Lung (tissue), 12 donors: ENCODE measurements around the gene JAM3. TPM values are rescaled to one million over a fixed set of nuclear protein-coding genes. Genes with fewer than 3 reads are reported as not detected.

Experiments used
- ATAC-seq: fragments of 200-7000 bp; cut with Tn5 transposase; one replicate; pipeline ENCODE4 v1.9.1; 2020; ENCODE audit warnings: moderate number of reproducible peaks; ENCODE audit not compliant: insufficient read depth, low FRiP score
- DNase-seq, 3 donors: peaks; one replicate each; pipeline ENCODE4 v3.0.0-alpha.2; 2013 to 2017
- H3K27ac ChIP-seq, 2 donors: one replicate each; pipeline ENCODE4 v1.5.1; 2013; ENCODE audit warnings: mild to moderate bottlenecking in 2 of 2, moderate library complexity in 2 of 2, control low read depth in 1 of 2, inconsistent platforms in 1 of 2, low read depth in 1 of 2, low read length in 1 of 2
- H3K27me3 ChIP-seq, 3 donors: one replicate each; pipeline ENCODE4 v1.5.1; 2013; ENCODE audit warnings: low read length in 2 of 3; ENCODE audit not compliant: control insufficient read depth in 3 of 3, insufficient read depth in 3 of 3
- H3K36me3 ChIP-seq, 4 donors: one replicate each; pipeline ENCODE4 v1.5.1; 2013; ENCODE audit warnings: low read length in 4 of 4, mild to moderate bottlenecking in 1 of 4, moderate library complexity in 1 of 4; ENCODE audit not compliant: control insufficient read depth in 4 of 4, insufficient read depth in 4 of 4
- H3K4me1 ChIP-seq, 5 donors: one replicate each; pipeline ENCODE4 v1.5.1; 2013; ENCODE audit warnings: low read length in 5 of 5, mild to moderate bottlenecking in 2 of 5, moderate library complexity in 1 of 5; ENCODE audit not compliant: control insufficient read depth in 5 of 5, insufficient read depth in 5 of 5
- H3K4me3 ChIP-seq: one replicate; pipeline ENCODE4 v1.5.1; 2013; ENCODE audit warnings: mild to moderate bottlenecking, control low read depth, moderate library complexity
- H3K9ac ChIP-seq, 2 donors: one replicate each; pipeline ENCODE4 v1.5.1; 2013; ENCODE audit warnings: low read length in 2 of 2, control low read depth in 1 of 2; ENCODE audit not compliant: insufficient read depth in 1 of 2
- H3K9me3 ChIP-seq, 4 donors: one replicate each; pipeline ENCODE4 v1.5.1; 2013; ENCODE audit warnings: low read length in 3 of 4, mild to moderate bottlenecking in 1 of 4, moderate library complexity in 1 of 4; ENCODE audit not compliant: control insufficient read depth in 4 of 4, insufficient read depth in 3 of 4
- WGBS, 2 donors: extraction: QIAGEN DNeasy Blood & Tissue Kit; methylation state at CpG; one replicate each; pipeline ENCODE4 v1.1.7; 2013; 5-methylcytosine and 5-hydroxymethylcytosine counted together
- polyA plus RNA-seq, 2 donors: library from polyadenylated mRNA; stranded (reverse); fragments of 200-250 nt; gene quantifications; one replicate each; pipeline ENCODE4 v1.2.1, GENCODE V29; 2013
- total RNA-seq, 2 donors: library from RNA; depleted of rRNA in 1 of 2; stranded (reverse); fragments of >200 nt in 1 of 2; gene quantifications; one replicate each; pipeline ENCODE4 v1.2.1, GENCODE V29; 2014 to 2021
- TF ChIP-seq, protein P1 (sequence below): IDR thresholded peaks from 2 replicates; pipeline ENCODE4 v1.5.1; 2012; ENCODE audit warnings: mild to moderate bottlenecking; ENCODE audit errors: control extremely low read depth, extremely low read depth
- donor health status: control.
- donor health status: control.
- donor health status: Bipolar disorder and iron deficiency.
- donor health status: healthy.
- donor health status: DM: yes; HTN: yes; CAD: no.

JAM3 gene
- total and polyA plus RNA-seq, 4 donors, result 10.3 to 72.2 (median 23.6) TPM

GRCh38 chr11:134021326-134021725 lies 47.5 kb upstream of the JAM3 start:
- WGBS, 2 donors, result 78 to 87% methylated on average over 7 of the region's 7 CpGs
- no peak overlapping the region for H3K27ac ChIP-seq
- no peak overlapping the region for H3K9ac ChIP-seq
- no peaks in the 10 kb centered on the region for H3K9me3 ChIP-seq
- TF ChIP-seq, protein P1, sequence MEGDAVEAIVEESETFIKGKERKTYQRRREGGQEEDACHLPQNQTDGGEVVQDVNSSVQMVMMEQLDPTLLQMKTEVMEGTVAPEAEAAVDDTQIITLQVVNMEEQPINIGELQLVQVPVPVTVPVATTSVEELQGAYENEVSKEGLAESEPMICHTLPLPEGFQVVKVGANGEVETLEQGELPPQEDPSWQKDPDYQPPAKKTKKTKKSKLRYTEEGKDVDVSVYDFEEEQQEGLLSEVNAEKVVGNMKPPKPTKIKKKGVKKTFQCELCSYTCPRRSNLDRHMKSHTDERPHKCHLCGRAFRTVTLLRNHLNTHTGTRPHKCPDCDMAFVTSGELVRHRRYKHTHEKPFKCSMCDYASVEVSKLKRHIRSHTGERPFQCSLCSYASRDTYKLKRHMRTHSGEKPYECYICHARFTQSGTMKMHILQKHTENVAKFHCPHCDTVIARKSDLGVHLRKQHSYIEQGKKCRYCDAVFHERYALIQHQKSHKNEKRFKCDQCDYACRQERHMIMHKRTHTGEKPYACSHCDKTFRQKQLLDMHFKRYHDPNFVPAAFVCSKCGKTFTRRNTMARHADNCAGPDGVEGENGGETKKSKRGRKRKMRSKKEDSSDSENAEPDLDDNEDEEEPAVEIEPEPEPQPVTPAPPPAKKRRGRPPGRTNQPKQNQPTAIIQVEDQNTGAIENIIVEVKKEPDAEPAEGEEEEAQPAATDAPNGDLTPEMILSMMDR, result no peak
- no peak overlapping the region for H3K4me3 ChIP-seq
- no peaks in the 10 kb centered on the region for H3K36me3 ChIP-seq
- DNase-seq, result no peak
- H3K4me1 ChIP-seq, result no peaks in the 10 kb centered on the region
- H3K27me3 ChIP-seq, result peaks cover 0 to 20% (median 6%) of the 10 kb centered on the region in 3 donors
- ATAC-seq, result no peak

DNA sequence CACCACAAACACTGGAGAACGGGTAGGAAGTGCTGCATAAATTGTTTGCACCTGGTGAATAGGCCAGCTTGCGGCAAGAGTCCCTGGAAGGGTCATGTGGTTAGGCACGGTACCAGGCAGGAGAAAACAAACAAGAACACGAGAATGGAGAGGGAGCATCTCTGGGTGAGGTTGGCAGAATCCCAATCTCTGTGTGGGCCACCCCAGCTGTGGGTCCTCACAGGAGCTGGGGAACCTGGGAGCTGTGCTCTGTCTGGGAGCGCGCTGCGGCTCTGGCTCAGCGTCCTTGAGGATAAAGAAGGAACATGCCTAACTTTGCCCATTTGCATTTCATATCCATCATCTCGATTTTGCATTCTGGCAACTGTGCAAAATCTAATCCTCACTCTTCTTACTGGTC lies 46.1 kb upstream of the JAM3 start:
- 75 to 82% methylated on average over 9 of the region's 9 CpGs for WGBS, 2 donors
- Histone ChIP-seq H3K27me3 (peaks cover 0 to 22% (median 15%) of the 10 kb centered on the region in 3 donors), H3K4me1 (no peaks in the 10 kb centered on the region), H3K36me3 (no peaks in the 10 kb centered on the region), H3K9me3 (no peaks in the 10 kb centered on the region), H3K4me3 (no peak overlapping the region), H3K27ac (no peak overlapping the region), H3K9ac (no peak overlapping the region)
- TF ChIP-seq, protein P1, result no peak
- ATAC-seq (no peak), DNase-seq (no peak)

- H3K36me3 ChIP-seq, result no peaks in the 10 kb centered on the region
- DNase-seq, result no peak
- WGBS, 2 donors, result 71 to 78% methylated on average over 15 of the region's 15 CpGs
- no peak overlapping the region for H3K27ac ChIP-seq
- TF ChIP-seq, protein P1, result no peak
- H3K9me3 ChIP-seq, result no peaks in the 10 kb centered on the region
- no peaks in the 10 kb centered on the region for H3K4me1 ChIP-seq
- H3K27me3 ChIP-seq, result peaks cover 0 to 21% (median 19%) of the 10 kb centered on the region in 3 donors
- ATAC-seq, result peak; percentile 7
- no peak overlapping the region for H3K4me3 ChIP-seq
- no peak overlapping the region for H3K9ac ChIP-seq
Measured at GRCh38 chr11:134024420-134025081, 44.3 kb upstream of the JAM3 start.

DNA sequence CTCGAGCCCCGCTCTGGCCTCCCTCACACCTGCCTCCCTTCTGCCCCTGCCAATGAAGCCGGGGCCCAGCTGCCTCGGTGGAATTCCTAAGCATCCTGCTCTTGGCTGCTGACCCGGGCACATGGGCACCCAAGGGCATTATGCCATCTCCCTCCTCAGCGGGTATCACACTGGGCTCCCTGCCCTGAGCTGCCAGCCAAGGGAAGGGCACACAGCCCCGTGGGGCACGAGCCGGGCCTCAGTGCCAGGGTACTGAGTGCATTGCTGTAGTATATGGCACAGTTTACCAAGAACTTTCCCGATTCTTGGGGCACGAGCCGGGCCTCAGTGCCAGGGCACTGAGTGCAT lies 43.8 kb upstream of the JAM3 start:
- TF ChIP-seq, protein P1, result no peak
- DNase-seq (no peak), ATAC-seq (peak; percentile 20)
- Histone ChIP-seq H3K4me3 (no peak overlapping the region), H3K27me3 (peaks cover 0 to 24% (median 19%) of the 10 kb centered on the region in 3 donors), H3K9ac (no peak overlapping the region), H3K36me3 (no peaks in the 10 kb centered on the region), H3K27ac (no peak overlapping the region), H3K9me3 (no peaks in the 10 kb centered on the region), H3K4me1 (no peaks in the 10 kb centered on the region)
- 90 to 95% methylated on average over 12 of the region's 12 CpGs for WGBS, 2 donors
